Measurements from ENCODE around the gene MYL7. TPM values are rescaled to one million over a fixed set of nuclear protein-coding genes. Genes with fewer than 3 reads are reported as not detected.

MYL7 gene
- total and polyA plus RNA-seq, 2 experiments from 2014 or later = 4.8 TPM; not detected in 1

- DNase-seq (ENCODE audit: low spot score) (no peak), ATAC-seq (no peak)
- Histone ChIP-seq H3K79me2 (replicated peaks; ENCODE audit: insufficient read depth) (peaks cover 24% of the 10 kb centered on the region), H3K27me3 (ENCODE audit: insufficient read depth) (peaks cover 8% of the 10 kb centered on the region), H3K4me1 (ENCODE audit: insufficient read depth) (peaks cover 15% of the 10 kb centered on the region; the same call in 1 of the 2 replicates), H4K20me1 (replicated peaks; ENCODE audit: insufficient read depth) (peaks cover 3% of the 10 kb centered on the region), H3K36me3 (ENCODE audit: insufficient read depth) (peaks cover 12% of the 10 kb centered on the region; the same call in 1 of the 2 replicates), H2AFZ (no peak overlapping the region), H3K27ac (ENCODE audit: low read depth) (no peak overlapping the region), H3K4me3 (no peak overlapping the region), H3K4me2 (no peak overlapping the region), H3F3A (replicated peaks; ENCODE audit: low read depth) (no peaks in the 10 kb centered on the region), H3K9me2 (ENCODE audit: insufficient read depth) (no peaks in the 10 kb centered on the region)
- Mint-ChIP-seq H3K36me3 (ENCODE audit: low read depth) (peaks cover 61% of the 10 kb centered on the region), H3K27ac (no peak overlapping the region), H3K4me3 (no peak overlapping the region; the same call in 2 of the 3 replicates), H3K9me3 (no peaks in the 10 kb centered on the region; the same call in 2 of the 3 replicates), H3K4me1 (peaks cover 11% of the 10 kb centered on the region), H3K27me3 (ENCODE audit: insufficient read depth, low read depth, poor library complexity) (peaks cover 9% of the 10 kb centered on the region)
- TF ChIP-seq STAT1 (IDR thresholded peaks at IDR 0.05; ENCODE audit: unreplicated experiment) = no peak
- TF ChIP-seq JUNB (IDR thresholded peaks at IDR 0.05; ENCODE audit: unreplicated experiment) = no peak
- no peak for TF ChIP-seq EZH2phosphoT487 (IDR thresholded peaks at IDR 0.05; ENCODE audit: unreplicated experiment)
- no peak for TF ChIP-seq ZNF462 (CRISPR knock-in tag; IDR thresholded peaks at IDR 0.05)
- no peak for TF ChIP-seq CTCF (conservative IDR thresholded peaks at IDR 0.05; ENCODE audit: low read depth in 2 of 2)
- no peak for TF ChIP-seq ETS1 (IDR thresholded peaks at IDR 0.05)
- TF ChIP-seq NANOG (IDR thresholded peaks at IDR 0.05; ENCODE audit: borderline replicate concordance) = no peak
- no peak for TF ChIP-seq CREB1 (CRISPR knock-in tag; IDR thresholded peaks at IDR 0.05; ENCODE audit: low read depth)
- TF ChIP-seq ZNF114 (CRISPR knock-in tag; IDR thresholded peaks at IDR 0.05) = no peak
- TF ChIP-seq ZNF331 (CRISPR knock-in tag; IDR thresholded peaks at IDR 0.05; ENCODE audit: low read depth) = no peak
- TF ChIP-seq REST (IDR thresholded peaks at IDR 0.05; ENCODE audit: unreplicated experiment) = no peak
- no peak for TF ChIP-seq POLR2AphosphoS5 (IDR thresholded peaks at IDR 0.05; ENCODE audit: low read depth)
- TF ChIP-seq EZH2 (IDR thresholded peaks at IDR 0.05; ENCODE audit: low read depth, unreplicated experiment) = no peak
Measured at GRCh38 chr7:44119829-44120380, 21.2 kb downstream of the MYL7 start.
